PC-9 (cell line): Measurements from ENCODE around the gene PALM.

Experiments
- EZH2 ChIP-seq: fragments of 200-600 bp; sonication (generic); IDR thresholded peaks from 2 replicates; pipeline ENCODE4 v1.8.0; 2017; ENCODE audit warnings: antibody characterized with exemption, low read depth
- TF ChIP-seq, protein P1 (sequence below): fragments of 200-600 bp; sonication (generic); conservative IDR thresholded peaks from 2 replicates; pipeline ENCODE4 v1.6.1; 2017; ENCODE audit warnings: mixed run types, antibody characterized with exemption, mild to moderate bottlenecking, moderate library complexity

DNA sequence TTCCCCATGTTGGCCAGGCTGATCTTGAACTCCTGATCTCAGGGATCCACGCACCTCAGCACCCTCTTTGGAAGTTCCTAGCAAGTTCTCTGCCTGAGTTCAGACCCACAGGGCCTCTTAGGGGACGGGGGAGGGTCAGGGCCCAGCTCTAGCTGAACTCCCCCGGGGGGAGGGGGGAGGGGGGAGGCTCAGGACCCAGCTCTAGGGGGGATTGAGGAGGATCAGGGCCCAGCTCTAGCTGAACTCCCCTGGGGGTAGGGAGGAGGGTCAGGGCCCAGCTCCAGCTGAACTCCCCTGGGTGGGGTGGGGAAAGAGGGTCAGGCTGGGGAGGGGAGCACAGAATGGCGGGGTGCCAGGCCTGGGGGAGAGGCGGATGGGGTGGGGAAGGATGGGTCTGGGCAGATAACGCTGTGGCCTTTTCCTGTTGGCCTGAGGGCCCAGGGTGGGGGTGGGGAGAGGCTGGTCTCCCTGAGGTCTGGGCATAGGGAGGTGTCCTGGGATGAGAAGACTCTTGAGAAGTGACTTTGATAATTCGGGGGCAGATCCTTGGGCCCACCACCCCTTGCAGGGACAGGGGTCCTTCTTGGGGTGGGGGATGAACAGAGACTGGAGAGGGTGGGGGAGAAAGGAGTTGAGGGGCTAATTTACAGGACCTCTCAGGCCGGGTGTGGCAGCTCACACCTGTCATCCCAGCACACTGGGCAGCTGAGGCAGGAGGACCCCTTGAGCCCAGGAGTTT is 83.0 kb downstream of the PALM start:
- TF ChIP-seq, protein P1, sequence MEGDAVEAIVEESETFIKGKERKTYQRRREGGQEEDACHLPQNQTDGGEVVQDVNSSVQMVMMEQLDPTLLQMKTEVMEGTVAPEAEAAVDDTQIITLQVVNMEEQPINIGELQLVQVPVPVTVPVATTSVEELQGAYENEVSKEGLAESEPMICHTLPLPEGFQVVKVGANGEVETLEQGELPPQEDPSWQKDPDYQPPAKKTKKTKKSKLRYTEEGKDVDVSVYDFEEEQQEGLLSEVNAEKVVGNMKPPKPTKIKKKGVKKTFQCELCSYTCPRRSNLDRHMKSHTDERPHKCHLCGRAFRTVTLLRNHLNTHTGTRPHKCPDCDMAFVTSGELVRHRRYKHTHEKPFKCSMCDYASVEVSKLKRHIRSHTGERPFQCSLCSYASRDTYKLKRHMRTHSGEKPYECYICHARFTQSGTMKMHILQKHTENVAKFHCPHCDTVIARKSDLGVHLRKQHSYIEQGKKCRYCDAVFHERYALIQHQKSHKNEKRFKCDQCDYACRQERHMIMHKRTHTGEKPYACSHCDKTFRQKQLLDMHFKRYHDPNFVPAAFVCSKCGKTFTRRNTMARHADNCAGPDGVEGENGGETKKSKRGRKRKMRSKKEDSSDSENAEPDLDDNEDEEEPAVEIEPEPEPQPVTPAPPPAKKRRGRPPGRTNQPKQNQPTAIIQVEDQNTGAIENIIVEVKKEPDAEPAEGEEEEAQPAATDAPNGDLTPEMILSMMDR = no peak
- TF ChIP-seq EZH2 = no peak
